GM18870 (cell line): ENCODE measurements around the gene SYT2.
"Not testable (repeated sequence)": the region's sequence is repeated elsewhere in the genome, so short reads cannot be mapped to it uniquely, and the experiment has no call there.

Source experiments
- ATAC-seq: cut with Tn5 transposase; IDR thresholded peaks from one replicate; pipeline ENCODE4 v1.9.1; 2021; ENCODE audit warnings: moderate library complexity; ENCODE audit not compliant: unreplicated experiment

Gene SYT2

GRCh38 chr1:202625416-202626360 is 84.6 kb downstream of the SYT2 start:
- no peak for ATAC-seq

GRCh38 chr1:202624781-202625108 is 85.5 kb downstream of the SYT2 start:
- no peak for ATAC-seq

DNA sequence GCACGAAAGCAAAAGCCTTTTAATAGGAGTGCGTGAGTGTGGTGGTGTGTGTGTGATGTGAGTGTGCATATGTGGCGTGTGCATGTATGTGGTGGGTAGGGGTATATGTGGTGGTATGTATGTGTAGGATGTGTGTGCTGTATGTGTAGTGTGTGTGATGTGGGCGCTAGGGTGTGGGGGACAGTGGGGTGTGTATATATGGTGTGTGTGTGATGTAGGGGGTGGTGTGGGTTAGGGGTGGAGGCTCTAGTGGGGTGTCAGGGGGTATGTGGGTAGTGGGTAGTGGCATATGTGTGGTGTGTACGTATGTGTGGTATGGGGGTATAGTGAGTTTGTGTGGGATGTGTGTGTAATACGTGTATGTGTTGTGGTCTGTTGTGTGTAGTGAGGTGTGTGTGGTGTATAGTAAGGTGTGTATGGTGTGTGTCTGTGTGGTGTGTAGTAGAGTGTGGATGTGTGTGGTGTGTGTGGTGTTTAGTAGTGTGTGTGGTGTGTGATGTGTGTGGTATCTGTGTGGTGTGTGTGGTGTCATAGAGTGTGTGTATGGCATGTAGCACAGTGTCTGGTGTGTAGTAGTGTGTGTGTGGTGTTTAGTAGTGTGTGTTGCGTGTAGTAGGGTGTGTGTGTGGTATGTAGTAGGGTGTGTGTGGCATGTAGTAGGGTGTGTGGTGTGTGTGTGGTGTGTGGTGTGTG is 86.0 kb downstream of the SYT2 start:
- no peak for ATAC-seq

GRCh38 chr1:202623476-202623875 is 86.8 kb downstream of the SYT2 start:
- ATAC-seq, result not testable (repeated sequence)

- no peak for ATAC-seq
Observed at GRCh38 chr1:202623075-202623474, 87.2 kb downstream of the SYT2 start.

- no peak for ATAC-seq
Observed at GRCh38 chr1:202622388-202622787, 87.9 kb downstream of the SYT2 start.

- ATAC-seq, result no peak
Observed at GRCh38 chr1:202621446-202621845, 88.8 kb downstream of the SYT2 start.

GRCh38 chr1:202620036-202620435 is 90.2 kb downstream of the SYT2 start:
- not testable (repeated sequence) for ATAC-seq

GRCh38 chr1:202619505-202619904 is 90.7 kb downstream of the SYT2 start:
- ATAC-seq, result no peak

- not testable (repeated sequence) for ATAC-seq
Observed at GRCh38 chr1:202619012-202619411, 91.2 kb downstream of the SYT2 start.

DNA sequence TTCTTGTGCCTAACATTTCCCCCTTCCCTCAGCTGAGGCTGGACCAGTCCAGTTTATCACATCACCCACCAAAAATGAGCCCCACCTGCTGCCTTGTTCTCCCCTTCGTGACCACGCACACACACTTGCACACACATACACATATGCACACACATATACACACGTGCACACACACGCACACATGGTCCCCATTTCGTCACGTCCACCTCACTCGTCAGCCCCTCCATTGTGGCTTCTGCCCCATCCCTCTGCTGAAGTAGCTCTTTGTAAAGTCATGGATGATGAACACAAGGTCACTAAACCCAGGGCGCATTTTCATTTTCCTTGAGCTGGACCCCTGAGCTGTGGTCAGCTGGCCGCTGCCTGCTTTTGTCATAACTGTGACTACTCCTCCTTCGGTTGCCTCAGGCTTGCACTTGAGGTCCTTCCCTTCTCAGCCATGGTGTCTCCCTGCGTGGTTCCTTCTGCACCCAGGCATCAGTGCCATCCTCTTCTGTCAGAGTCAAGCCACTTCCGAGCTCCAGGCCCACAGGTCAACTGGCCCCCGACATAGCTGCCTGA is 93.8 kb downstream of the SYT2 start:
- ATAC-seq, result peak; percentile 19

- ATAC-seq, result peak; percentile 65
Observed at GRCh38 chr1:202615501-202616354, 94.5 kb downstream of the SYT2 start.

- ATAC-seq, result not testable (repeated sequence)
Observed at GRCh38 chr1:202615208-202615500, 95.1 kb downstream of the SYT2 start.

DNA sequence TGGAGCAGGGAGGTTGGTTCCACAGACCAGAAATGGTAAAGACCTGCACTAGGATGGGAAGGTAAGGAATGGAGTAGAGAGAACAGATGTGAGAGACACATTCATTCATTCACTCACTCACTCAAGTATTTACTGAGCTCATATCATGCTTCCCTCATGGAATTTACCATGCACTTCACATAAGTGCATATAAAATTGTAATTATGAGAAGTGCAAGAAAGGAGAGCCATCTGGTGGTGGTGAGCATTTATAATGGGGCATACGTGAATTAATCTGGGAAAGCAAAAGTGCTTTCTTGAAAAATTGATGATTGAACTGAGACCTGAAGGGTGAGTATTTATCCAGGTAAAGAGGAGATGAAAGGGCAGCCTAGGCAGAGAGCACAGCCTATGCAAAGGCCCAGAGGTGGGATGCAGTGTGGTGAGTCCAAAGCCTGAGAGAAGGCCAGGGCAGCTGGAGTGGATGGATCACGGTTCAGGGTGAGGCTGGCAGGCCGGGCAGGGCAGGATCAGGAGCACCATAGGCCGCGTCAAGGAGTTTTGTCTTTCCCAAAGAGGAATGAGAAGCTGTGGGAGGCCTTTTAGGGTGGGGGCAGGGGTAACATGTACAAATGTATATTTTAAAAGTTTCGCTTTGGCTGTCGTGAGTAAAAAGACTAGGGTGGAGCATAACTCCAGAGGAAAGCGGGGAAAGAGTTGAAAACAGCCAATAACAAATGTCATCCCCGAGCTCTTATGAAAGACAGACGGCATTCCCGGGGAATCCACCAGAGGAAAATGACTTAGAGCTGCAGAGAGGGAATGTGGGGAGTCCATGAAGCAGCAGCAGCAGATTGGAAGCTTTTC is 95.7 kb downstream of the SYT2 start:
- not testable (repeated sequence) for ATAC-seq

DNA sequence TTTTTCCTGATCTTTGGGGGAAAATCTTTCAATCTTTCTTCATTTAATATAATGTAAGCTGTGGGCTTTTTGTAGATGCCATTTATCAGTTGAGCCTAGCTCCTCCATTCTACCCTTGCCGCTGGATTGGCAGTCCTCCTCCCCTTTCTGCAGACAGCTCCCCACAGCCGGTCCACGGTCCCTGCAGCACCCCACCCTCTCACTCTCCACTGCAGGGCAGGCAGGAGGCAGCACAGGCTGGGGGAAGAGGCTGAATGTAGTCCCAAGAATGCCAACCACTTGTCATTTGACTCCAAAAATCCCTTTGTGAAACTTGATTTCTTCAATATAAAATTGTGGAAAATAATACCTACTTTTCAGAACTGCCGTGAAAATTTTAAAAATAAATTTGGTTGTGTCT is 96.7 kb downstream of the SYT2 start:
- no peak for ATAC-seq

GRCh38 chr1:202612036-202612435 is 98.2 kb downstream of the SYT2 start:
- ATAC-seq, result not testable (repeated sequence)

- no peak for ATAC-seq
Observed at GRCh38 chr1:202605515-202605914, 104.7 kb downstream of the SYT2 start.

DNA sequence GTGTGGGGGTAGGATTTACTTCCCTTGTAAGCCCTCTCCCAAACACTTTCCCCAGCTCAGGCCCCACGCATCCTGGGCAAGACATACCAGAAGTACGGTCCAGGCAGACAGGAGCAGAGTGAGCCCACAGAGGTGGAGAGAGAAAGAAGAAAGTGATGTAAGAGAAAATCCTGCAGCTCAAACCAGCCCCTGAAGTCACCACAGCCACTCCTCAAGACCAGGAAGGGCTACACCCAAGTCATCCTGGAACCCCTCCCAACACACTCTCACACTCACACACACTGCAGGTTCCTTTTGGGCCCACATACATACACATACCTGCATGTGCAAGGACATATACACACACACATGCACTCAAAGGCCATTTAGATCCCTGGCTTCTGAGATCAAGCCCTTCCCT is 106.8 kb downstream of the SYT2 start:
- no peak for ATAC-seq

DNA sequence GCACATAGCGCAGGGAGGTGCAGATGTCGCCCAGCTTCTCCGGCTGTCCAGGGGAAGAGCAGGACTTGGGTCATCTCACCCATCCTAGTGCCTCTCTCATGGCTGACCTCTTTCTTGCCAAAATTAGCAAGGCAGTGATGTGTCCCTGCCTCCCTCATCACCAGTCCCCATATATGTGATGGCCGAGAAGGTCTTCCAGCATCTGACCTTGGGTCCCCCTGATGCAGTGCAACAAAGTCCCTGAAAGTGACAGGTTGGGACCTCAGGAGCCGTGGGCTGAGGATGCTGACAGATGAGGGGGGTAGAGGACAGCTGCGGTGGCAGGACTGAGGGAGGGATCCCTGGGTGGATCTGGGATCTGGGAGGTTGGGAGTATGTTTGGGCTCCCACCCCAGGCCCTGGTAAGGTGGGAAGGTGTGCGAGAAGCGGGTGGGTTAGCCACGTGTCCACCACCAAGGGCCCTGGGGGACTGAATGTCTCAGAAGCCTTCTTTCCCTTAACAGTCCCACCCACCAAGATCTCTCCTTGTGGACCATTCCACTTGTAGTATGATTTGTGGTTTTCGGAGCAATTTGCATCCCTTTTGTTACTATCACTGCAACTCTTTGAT is 109.7 kb downstream of the SYT2 start:
- ATAC-seq, result no peak
